Activated T-cell treated with anti-CD3 and anti-CD28 coated beads, Interleukin-2, amount 50 U/mL, for 4 hours (primary cell): ENCODE measurements around the gene CEACAM5. TPM values are rescaled to one million over a fixed set of nuclear protein-coding genes. Genes with fewer than 3 reads are reported as not detected.
A peak's percentile ranks its signal among the peaks of the same experiment; 100 is the strongest.

Experiments used
- ATAC-seq, 2 donors: fragments of 200-7000 bp; cut with Tn5 transposase; one replicate each; pipeline ENCODE4 v1.10.0; 2021
- DNase-seq: peaks from one replicate; pipeline ENCODE4 v3.0.0-alpha.2; 2020
- H3K27me3 Mint-ChIP-seq: one replicate; pipeline ENCODE4 v1.8.0; 2021; ENCODE audit warnings: low read depth, mixed read lengths
- H3K36me3 Mint-ChIP-seq: one replicate; pipeline ENCODE4 v1.8.0; 2022; ENCODE audit warnings: mixed read lengths; ENCODE audit not compliant: insufficient read depth
- H3K4me1 Mint-ChIP-seq: one replicate; pipeline ENCODE4 v1.8.0; 2021; ENCODE audit warnings: low read depth, mixed read lengths
- H3K4me3 Mint-ChIP-seq: one replicate; pipeline ENCODE4 v1.8.0; 2021; ENCODE audit warnings: mild to moderate bottlenecking, moderate library complexity, mixed read lengths
- H3K9me3 Mint-ChIP-seq: one replicate; pipeline ENCODE4 v1.8.0; 2021; ENCODE audit warnings: mixed read lengths
- total RNA-seq, 3 donors: library from RNA; stranded (reverse); gene quantifications; one replicate each; pipeline ENCODE4 v1.2.1, GENCODE V29; 2021

CEACAM5 gene
- total RNA-seq, 3 donors from 2014 or later: 0.30 to 0.46 (median 0.37) TPM

GRCh38 chr19:41695745-41696144 lies 12.7 kb upstream of the CEACAM5 start:
- DNase-seq: no peak
- no peak for ATAC-seq

DNA sequence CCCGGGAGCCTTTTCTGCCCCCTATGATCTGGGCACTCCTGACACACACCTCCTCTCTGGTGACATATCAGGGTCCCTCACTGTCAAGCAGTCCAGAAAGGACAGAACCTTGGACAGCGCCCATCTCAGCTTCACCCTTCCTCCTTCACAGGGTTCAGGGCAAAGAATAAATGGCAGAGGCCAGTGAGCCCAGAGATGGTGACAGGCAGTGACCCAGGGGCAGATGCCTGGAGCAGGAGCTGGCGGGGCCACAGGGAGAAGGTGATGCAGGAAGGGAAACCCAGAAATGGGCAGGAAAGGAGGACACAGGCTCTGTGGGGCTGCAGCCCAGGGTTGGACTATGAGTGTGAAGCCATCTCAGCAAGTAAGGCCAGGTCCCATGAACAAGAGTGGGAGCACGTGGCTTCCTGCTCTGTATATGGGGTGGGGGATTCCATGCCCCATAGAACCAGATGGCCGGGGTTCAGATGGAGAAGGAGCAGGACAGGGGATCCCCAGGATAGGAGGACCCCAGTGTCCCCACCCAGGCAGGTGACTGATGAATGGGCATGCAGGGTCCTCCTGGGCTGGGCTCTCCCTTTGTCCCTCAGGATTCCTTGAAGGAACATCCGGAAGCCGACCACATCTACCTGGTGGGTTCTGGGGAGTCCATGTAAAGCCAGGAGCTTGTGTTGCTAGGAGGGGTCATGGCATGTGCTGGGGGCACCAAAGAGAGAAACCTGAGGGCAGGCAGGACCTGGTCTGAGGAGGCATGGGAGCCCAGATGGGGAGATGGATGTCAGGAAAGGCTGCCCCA lies 11.8 kb upstream of the CEACAM5 start:
- Mint-ChIP-seq H3K4me1 (no peaks in the 10 kb centered on the region), H3K9me3 (peaks cover 15% of the 10 kb centered on the region), H3K4me3 (no peak overlapping the region), H3K36me3 (no peaks in the 10 kb centered on the region), H3K27me3 (peaks cover 45% of the 10 kb centered on the region)
- ATAC-seq (no peak), DNase-seq (no peak)

More at GRCh38 chr19:41695745-41696144, 12.7 kb upstream of the CEACAM5 start:
- no peaks in the 10 kb centered on the region for H3K36me3 Mint-ChIP-seq
- H3K4me3 Mint-ChIP-seq: no peak overlapping the region
- H3K4me1 Mint-ChIP-seq: no peaks in the 10 kb centered on the region
- H3K9me3 Mint-ChIP-seq: peaks cover 15% of the 10 kb centered on the region
- peaks cover 52% of the 10 kb centered on the region for H3K27me3 Mint-ChIP-seq

DNA sequence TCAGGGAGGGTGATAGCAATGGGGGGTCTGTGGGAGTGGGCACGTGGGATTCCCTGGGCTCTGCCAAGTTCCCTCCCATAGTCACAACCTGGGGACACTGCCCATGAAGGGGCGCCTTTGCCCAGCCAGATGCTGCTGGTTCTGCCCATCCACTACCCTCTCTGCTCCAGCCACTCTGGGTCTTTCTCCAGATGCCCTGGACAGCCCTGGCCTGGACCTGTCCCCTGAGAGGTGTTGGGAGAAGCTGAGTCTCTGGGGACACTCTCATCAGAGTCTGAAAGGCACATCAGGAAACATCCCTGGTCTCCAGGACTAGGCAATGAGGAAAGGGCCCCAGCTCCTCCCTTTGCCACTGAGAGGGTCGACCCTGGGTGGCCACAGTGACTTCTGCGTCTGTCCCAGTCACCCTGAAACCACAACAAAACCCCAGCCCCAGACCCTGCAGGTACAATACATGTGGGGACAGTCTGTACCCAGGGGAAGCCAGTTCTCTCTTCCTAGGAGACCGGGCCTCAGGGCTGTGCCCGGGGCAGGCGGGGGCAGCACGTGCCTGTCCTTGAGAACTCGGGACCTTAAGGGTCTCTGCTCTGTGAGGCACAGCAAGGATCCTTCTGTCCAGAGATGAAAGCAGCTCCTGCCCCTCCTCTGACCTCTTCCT lies 11.1 kb upstream of the CEACAM5 start:
- DNase-seq: no peak
- peaks cover 11% of the 10 kb centered on the region for H3K9me3 Mint-ChIP-seq
- H3K27me3 Mint-ChIP-seq: peaks cover 39% of the 10 kb centered on the region

GRCh38 chr19:41698746-41699230 lies 9.6 kb upstream of the CEACAM5 start:
- H3K27me3 Mint-ChIP-seq: peaks cover 31% of the 10 kb centered on the region
- no peaks in the 10 kb centered on the region for H3K36me3 Mint-ChIP-seq
- H3K9me3 Mint-ChIP-seq: no peaks in the 10 kb centered on the region
- H3K4me3 Mint-ChIP-seq: no peak overlapping the region
- DNase-seq (no peak), ATAC-seq (no peak)
- H3K4me1 Mint-ChIP-seq: no peaks in the 10 kb centered on the region

More for the DNA sequence above, 11.1 kb upstream of the CEACAM5 start:
- ATAC-seq: no peak
- Mint-ChIP-seq H3K4me3 (no peak overlapping the region), H3K36me3 (no peaks in the 10 kb centered on the region), H3K4me1 (no peaks in the 10 kb centered on the region)

- no peak for ATAC-seq
- DNase-seq: no peak
- Mint-ChIP-seq H3K4me1 (no peaks in the 10 kb centered on the region), H3K4me3 (no peak overlapping the region), H3K27me3 (peaks cover 32% of the 10 kb centered on the region), H3K9me3 (no peaks in the 10 kb centered on the region), H3K36me3 (no peaks in the 10 kb centered on the region)
Measured at GRCh38 chr19:41699231-41699967, 9.0 kb upstream of the CEACAM5 start.

DNA sequence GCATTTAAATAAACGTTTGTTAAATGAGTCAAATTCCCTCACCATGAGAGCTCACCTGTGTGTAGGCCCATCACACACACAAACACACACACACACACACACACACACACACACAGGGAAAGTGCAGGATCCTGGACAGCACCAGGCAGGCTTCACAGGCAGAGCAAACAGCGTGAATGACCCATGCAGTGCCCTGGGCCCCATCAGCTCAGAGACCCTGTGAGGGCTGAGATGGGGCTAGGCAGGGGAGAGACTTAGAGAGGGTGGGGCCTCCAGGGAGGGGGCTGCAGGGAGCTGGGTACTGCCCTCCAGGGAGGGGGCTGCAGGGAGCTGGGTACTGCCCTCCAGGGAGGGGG lies 8.5 kb upstream of the CEACAM5 start:
- Mint-ChIP-seq H3K27me3 (peaks cover 35% of the 10 kb centered on the region), H3K36me3 (no peaks in the 10 kb centered on the region), H3K9me3 (no peaks in the 10 kb centered on the region), H3K4me1 (no peaks in the 10 kb centered on the region), H3K4me3 (no peak overlapping the region)
- DNase-seq (no peak), ATAC-seq (no peak)

- Mint-ChIP-seq H3K27me3 (peaks cover 38% of the 10 kb centered on the region), H3K4me3 (no peak overlapping the region), H3K4me1 (no peaks in the 10 kb centered on the region), H3K9me3 (no peaks in the 10 kb centered on the region), H3K36me3 (no peaks in the 10 kb centered on the region)
- DNase-seq (no peak), ATAC-seq (no peak)
Measured at GRCh38 chr19:41700381-41701195, 7.8 kb upstream of the CEACAM5 start.

DNA sequence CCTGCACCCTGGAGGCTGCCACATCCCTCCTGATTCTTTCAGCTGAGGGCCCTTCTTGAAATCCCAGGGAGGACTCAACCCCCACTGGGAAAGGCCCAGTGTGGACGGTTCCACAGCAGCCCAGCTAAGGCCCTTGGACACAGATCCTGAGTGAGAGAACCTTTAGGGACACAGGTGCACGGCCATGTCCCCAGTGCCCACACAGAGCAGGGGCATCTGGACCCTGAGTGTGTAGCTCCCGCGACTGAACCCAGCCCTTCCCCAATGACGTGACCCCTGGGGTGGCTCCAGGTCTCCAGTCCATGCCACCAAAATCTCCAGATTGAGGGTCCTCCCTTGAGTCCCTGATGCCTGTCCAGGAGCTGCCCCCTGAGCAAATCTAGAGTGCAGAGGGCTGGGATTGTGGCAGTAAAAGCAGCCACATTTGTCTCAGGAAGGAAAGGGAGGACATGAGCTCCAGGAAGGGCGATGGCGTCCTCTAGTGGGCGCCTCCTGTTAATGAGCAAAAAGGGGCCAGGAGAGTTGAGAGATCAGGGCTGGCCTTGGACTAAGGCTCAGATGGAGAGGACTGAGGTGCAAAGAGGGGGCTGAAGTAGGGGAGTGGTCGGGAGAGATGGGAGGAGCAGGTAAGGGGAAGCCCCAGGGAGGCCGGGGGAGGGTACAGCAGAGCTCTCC lies 6.9 kb upstream of the CEACAM5 start:
- Mint-ChIP-seq H3K36me3 (no peaks in the 10 kb centered on the region), H3K4me1 (no peaks in the 10 kb centered on the region), H3K9me3 (no peaks in the 10 kb centered on the region), H3K4me3 (no peak overlapping the region), H3K27me3 (peaks cover 38% of the 10 kb centered on the region)
- ATAC-seq: peak in 1 of 2 donors; percentile 21
- DNase-seq: no peak

- ATAC-seq: no peak
- H3K9me3 Mint-ChIP-seq: no peaks in the 10 kb centered on the region
- peaks cover 37% of the 10 kb centered on the region for H3K27me3 Mint-ChIP-seq
- H3K4me3 Mint-ChIP-seq: no peak overlapping the region
- no peak for DNase-seq
- H3K36me3 Mint-ChIP-seq: no peaks in the 10 kb centered on the region
- no peaks in the 10 kb centered on the region for H3K4me1 Mint-ChIP-seq
Measured at GRCh38 chr19:41702171-41702651, 6.2 kb upstream of the CEACAM5 start.

DNA sequence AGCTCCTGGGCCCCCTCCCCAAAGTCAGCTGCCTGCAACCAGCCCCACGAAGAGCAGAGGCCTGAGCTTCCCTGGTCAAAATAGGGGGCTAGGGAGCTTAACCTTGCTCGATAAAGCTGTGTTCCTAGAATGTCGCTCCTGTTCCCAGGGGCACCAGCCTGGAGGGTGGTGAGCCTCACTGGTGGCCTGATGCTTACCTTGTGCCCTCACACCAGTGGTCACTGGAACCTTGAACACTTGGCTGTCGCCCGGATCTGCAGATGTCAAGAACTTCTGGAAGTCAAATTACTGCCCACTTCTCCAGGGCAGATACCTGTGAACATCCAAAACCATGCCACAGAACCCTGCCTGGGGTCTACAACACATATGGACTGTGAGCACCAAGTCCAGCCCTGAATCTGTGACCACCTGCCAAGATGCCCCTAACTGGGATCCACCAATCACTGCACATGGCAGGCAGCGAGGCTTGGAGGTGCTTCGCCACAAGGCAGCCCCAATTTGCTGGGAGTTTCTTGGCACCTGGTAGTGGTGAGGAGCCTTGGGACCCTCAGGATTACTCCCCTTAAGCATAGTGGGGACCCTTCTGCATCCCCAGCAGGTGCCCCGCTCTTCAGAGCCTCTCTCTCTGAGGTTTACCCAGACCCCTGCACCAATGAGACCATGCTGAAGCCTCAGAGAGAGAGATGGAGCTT lies 4.7 kb upstream of the CEACAM5 start:
- peaks cover 39% of the 10 kb centered on the region for H3K27me3 Mint-ChIP-seq
- no peaks in the 10 kb centered on the region for H3K9me3 Mint-ChIP-seq
- no peaks in the 10 kb centered on the region for H3K36me3 Mint-ChIP-seq
- DNase-seq (no peak), ATAC-seq (no peak)
- no peak overlapping the region for H3K4me3 Mint-ChIP-seq
- H3K4me1 Mint-ChIP-seq: no peaks in the 10 kb centered on the region

DNA sequence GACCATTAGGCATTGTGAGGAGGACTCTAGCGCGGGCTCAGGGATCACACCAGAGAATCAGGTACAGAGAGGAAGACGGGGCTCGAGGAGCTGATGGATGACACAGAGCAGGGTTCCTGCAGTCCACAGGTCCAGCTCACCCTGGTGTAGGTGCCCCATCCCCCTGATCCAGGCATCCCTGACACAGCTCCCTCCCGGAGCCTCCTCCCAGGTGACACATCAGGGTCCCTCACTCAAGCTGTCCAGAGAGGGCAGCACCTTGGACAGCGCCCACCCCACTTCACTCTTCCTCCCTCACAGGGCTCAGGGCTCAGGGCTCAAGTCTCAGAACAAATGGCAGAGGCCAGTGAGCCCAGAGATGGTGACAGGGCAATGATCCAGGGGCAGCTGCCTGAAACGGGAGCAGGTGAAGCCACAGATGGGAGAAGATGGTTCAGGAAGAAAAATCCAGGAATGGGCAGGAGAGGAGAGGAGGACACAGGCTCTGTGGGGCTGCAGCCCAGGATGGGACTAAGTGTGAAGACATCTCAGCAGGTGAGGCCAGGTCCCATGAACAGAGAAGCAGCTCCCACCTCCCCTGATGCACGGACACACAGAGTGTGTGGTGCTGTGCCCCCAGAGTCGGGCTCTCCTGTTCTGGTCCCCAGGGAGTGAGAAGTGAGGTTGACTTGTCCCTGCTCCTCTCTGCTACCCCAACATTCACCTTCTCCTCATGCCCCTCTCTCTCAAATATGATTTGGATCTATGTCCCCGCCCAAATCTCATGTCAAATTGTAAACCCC lies 2.8 kb upstream of the CEACAM5 start:
- Mint-ChIP-seq H3K36me3 (no peaks in the 10 kb centered on the region), H3K4me3 (no peak overlapping the region), H3K4me1 (no peaks in the 10 kb centered on the region), H3K9me3 (no peaks in the 10 kb centered on the region), H3K27me3 (peaks cover 43% of the 10 kb centered on the region)
- DNase-seq (peak; percentile 15), ATAC-seq (no peak)

DNA sequence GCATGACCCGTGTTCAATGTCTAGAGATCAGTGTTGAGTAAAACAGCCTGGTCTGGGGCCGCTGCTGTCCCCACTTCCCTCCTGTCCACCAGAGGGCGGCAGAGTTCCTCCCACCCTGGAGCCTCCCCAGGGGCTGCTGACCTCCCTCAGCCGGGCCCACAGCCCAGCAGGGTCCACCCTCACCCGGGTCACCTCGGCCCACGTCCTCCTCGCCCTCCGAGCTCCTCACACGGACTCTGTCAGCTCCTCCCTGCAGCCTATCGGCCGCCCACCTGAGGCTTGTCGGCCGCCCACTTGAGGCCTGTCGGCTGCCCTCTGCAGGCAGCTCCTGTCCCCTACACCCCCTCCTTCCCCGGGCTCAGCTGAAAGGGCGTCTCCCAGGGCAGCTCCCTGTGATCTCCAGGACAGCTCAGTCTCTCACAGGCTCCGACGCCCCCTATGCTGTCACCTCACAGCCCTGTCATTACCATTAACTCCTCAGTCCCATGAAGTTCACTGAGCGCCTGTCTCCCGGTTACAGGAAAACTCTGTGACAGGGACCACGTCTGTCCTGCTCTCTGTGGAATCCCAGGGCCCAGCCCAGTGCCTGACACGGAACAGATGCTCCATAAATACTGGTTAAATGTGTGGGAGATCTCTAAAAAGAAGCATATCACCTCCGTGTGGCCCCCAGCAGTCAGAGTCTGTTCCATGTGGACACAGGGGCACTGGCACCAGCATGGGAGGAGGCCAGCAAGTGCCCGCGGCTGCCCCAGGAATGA lies 1.5 kb upstream of the CEACAM5 start:
- no peaks in the 10 kb centered on the region for H3K36me3 Mint-ChIP-seq
- H3K4me3 Mint-ChIP-seq: peak overlapping the region; percentile 69
- peaks cover 44% of the 10 kb centered on the region for H3K27me3 Mint-ChIP-seq
- DNase-seq: peak; percentile 59
- peak; percentile 92 to 93 for ATAC-seq
- H3K4me1 Mint-ChIP-seq: no peaks in the 10 kb centered on the region
- H3K9me3 Mint-ChIP-seq: no peaks in the 10 kb centered on the region
